Panc1 (cell line): ENCODE results near the gene METTL21C.

ENCODE experiments used
- TF ChIP-seq, protein P1 (sequence below): fragments of 450-650 bp; IDR thresholded peaks from 2 replicates; pipeline ENCODE4 v1.5.1; 2017; ENCODE audit warnings: mild to moderate bottlenecking
- TF ChIP-seq, protein P2 (sequence below), 2 experiments: IDR thresholded peaks; 2 replicates each; pipeline ENCODE4 v1.6.1; 2011 to 2012; ENCODE audit warnings: low read depth in 2 of 2, control low read depth in 1 of 2, low read length in 1 of 2, mild to moderate bottlenecking in 1 of 2, moderate library complexity in 1 of 2; ENCODE audit not compliant: insufficient read depth in 1 of 2

DNA sequence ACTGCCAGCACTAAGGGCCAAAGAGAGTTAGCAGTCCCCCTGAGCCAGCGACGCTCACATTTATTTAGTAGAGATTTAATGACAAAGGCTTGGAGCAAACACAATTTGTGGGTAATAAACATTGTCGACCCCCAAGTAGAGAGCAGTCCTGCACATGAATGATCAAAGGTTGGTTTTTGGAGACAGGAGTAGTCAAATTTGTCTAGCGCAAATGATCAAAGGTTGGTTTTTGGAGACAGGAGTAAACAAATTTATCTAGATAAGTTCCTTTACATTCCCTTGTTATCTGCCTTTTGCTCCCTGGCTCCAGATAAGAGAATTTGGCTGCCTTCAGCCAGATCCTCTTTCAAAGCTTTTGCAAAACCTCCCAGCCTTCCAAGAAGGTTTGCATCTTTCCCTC, 26.9 kb downstream of the METTL21C start:
- TF ChIP-seq, protein P1, sequence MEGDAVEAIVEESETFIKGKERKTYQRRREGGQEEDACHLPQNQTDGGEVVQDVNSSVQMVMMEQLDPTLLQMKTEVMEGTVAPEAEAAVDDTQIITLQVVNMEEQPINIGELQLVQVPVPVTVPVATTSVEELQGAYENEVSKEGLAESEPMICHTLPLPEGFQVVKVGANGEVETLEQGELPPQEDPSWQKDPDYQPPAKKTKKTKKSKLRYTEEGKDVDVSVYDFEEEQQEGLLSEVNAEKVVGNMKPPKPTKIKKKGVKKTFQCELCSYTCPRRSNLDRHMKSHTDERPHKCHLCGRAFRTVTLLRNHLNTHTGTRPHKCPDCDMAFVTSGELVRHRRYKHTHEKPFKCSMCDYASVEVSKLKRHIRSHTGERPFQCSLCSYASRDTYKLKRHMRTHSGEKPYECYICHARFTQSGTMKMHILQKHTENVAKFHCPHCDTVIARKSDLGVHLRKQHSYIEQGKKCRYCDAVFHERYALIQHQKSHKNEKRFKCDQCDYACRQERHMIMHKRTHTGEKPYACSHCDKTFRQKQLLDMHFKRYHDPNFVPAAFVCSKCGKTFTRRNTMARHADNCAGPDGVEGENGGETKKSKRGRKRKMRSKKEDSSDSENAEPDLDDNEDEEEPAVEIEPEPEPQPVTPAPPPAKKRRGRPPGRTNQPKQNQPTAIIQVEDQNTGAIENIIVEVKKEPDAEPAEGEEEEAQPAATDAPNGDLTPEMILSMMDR = no peak
- TF ChIP-seq, protein P2, sequence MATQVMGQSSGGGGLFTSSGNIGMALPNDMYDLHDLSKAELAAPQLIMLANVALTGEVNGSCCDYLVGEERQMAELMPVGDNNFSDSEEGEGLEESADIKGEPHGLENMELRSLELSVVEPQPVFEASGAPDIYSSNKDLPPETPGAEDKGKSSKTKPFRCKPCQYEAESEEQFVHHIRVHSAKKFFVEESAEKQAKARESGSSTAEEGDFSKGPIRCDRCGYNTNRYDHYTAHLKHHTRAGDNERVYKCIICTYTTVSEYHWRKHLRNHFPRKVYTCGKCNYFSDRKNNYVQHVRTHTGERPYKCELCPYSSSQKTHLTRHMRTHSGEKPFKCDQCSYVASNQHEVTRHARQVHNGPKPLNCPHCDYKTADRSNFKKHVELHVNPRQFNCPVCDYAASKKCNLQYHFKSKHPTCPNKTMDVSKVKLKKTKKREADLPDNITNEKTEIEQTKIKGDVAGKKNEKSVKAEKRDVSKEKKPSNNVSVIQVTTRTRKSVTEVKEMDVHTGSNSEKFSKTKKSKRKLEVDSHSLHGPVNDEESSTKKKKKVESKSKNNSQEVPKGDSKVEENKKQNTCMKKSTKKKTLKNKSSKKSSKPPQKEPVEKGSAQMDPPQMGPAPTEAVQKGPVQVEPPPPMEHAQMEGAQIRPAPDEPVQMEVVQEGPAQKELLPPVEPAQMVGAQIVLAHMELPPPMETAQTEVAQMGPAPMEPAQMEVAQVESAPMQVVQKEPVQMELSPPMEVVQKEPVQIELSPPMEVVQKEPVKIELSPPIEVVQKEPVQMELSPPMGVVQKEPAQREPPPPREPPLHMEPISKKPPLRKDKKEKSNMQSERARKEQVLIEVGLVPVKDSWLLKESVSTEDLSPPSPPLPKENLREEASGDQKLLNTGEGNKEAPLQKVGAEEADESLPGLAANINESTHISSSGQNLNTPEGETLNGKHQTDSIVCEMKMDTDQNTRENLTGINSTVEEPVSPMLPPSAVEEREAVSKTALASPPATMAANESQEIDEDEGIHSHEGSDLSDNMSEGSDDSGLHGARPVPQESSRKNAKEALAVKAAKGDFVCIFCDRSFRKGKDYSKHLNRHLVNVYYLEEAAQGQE (IDR thresholded peaks at IDR 0.05; ENCODE audit: insufficient read depth in 1 of 2, low read depth in 2 of 2, low read length in 1 of 2) = no peak
